Large intestine (tissue), 3 donors: ENCODE measurements around the gene ABCF1. TPM values are rescaled to one million over a fixed set of nuclear protein-coding genes. Genes with fewer than 3 reads are reported as not detected.
A peak's percentile ranks its signal among the peaks of the same experiment; 100 is the strongest.

Experiments used
- DNase-seq, 2 donors: peaks; one replicate each; pipeline versions ENCODE4 v3.0.0 to v3.0.0-alpha.2; 2013
- H3K27ac ChIP-seq: one replicate; pipeline ENCODE4 v1.5.1; 2013; ENCODE audit warnings: low read length
- H3K27me3 ChIP-seq: 2 replicates; pipeline ENCODE4 v1.6.1; 2013; ENCODE audit warnings: low read length; ENCODE audit not compliant: control insufficient read depth, insufficient read depth
- H3K36me3 ChIP-seq: 2 replicates; pipeline ENCODE4 v1.6.1; 2013; ENCODE audit warnings: low read length; ENCODE audit not compliant: control insufficient read depth, insufficient read depth
- H3K4me1 ChIP-seq: one replicate; pipeline ENCODE4 v1.6.1; 2013; ENCODE audit warnings: low read length; ENCODE audit not compliant: control insufficient read depth, insufficient read depth
- H3K4me3 ChIP-seq: one replicate; pipeline ENCODE4 v1.5.1; 2013; ENCODE audit warnings: low read length
- H3K9me3 ChIP-seq: one replicate; pipeline ENCODE4 v1.6.1; 2013; ENCODE audit warnings: mild to moderate bottlenecking, low read depth, low read length, moderate library complexity; ENCODE audit not compliant: control insufficient read depth
- WGBS: methylation state at CpG from one replicate; pipeline ENCODE4 v1.1.5; 2013; ENCODE audit warnings: low lambda C conversion rate; ENCODE audit not compliant: insufficient coverage; 5-methylcytosine and 5-hydroxymethylcytosine counted together
- polyA plus RNA-seq: library from polyadenylated mRNA; unstranded; fragments of 120-200 nt; gene quantifications from one replicate; pipeline ENCODE4 v1.2.1, GENCODE V29; 2013

ABCF1 gene
- polyA plus RNA-seq, 1 donor: 80.3 TPM

- H3K4me3 ChIP-seq: no peak overlapping the region
- no peak for DNase-seq
- peaks cover 50% of the 10 kb centered on the region for H3K36me3 ChIP-seq
- peaks cover 8% of the 10 kb centered on the region for H3K4me1 ChIP-seq
- no peaks in the 10 kb centered on the region for H3K9me3 ChIP-seq
- H3K27me3 ChIP-seq: no peaks in the 10 kb centered on the region
- no peak overlapping the region for H3K27ac ChIP-seq
- WGBS: no CpG with 5 or more reads among the region's 11 CpGs
Measured at GRCh38 chr6:30619561-30619960, 48.3 kb downstream of the ABCF1 start.

- H3K4me3 ChIP-seq: no peak overlapping the region
- H3K36me3 ChIP-seq: peaks cover 68% of the 10 kb centered on the region
- no peak for DNase-seq
- no peaks in the 10 kb centered on the region for H3K9me3 ChIP-seq
- no peaks in the 10 kb centered on the region for H3K27me3 ChIP-seq
- whole genome bisulfite sequencing: no CpG with 5 or more reads among the region's 8 CpGs
- peaks cover 7% of the 10 kb centered on the region for H3K4me1 ChIP-seq
- no peak overlapping the region for H3K27ac ChIP-seq
Measured at GRCh38 chr6:30625511-30625910, 54.3 kb downstream of the ABCF1 start.

- peak within 1 kb of the TSS; percentile 71 for H3K4me3 ChIP-seq
- WGBS: no CpG with 5 or more reads among the region's 36 CpGs
- no peaks in the 10 kb centered on the region for H3K9me3 ChIP-seq
- peaks cover 7% of the 10 kb centered on the region for H3K4me1 ChIP-seq
- peak within 1 kb of the TSS; percentile 96 for H3K27ac ChIP-seq
- peaks cover 69% of the 10 kb centered on the region for H3K36me3 ChIP-seq
- no peaks in the 10 kb centered on the region for H3K27me3 ChIP-seq
- peak; percentile 94 to 96 for DNase-seq
Measured at GRCh38 chr6:30626484-30627366, 55.5 kb downstream of the ABCF1 start, which contains the start of gene ATAT1. Gene ATAT1 (plus strand): TSS chr6:30626874.

- Histone ChIP-seq H3K36me3 (peaks cover 45% of the 10 kb centered on the region), H3K27me3 (no peaks in the 10 kb centered on the region), H3K27ac (no peak overlapping the region), H3K4me1 (peaks cover 3% of the 10 kb centered on the region), H3K9me3 (no peaks in the 10 kb centered on the region), H3K4me3 (no peak overlapping the region)
- peak in 1 of 2 donors; percentile 48 for DNase-seq
- no CpG with 5 or more reads among the region's 3 CpGs for WGBS
Measured at GRCh38 chr6:30635834-30636233, 64.6 kb downstream of the ABCF1 start.

- no peaks in the 10 kb centered on the region for H3K9me3 ChIP-seq
- DNase-seq: no peak
- no CpG with 5 or more reads among the region's 10 CpGs for WGBS
- H3K27ac ChIP-seq: no peak overlapping the region
- H3K27me3 ChIP-seq: no peaks in the 10 kb centered on the region
- no peak overlapping the region for H3K4me3 ChIP-seq
- H3K36me3 ChIP-seq: peaks cover 59% of the 10 kb centered on the region
- H3K4me1 ChIP-seq: peaks cover 5% of the 10 kb centered on the region
Measured at GRCh38 chr6:30640481-30640880, 69.2 kb downstream of the ABCF1 start.

GRCh38 chr6:30641048-30641447 is 69.8 kb downstream of the ABCF1 start:
- no CpG with 5 or more reads among the region's 1 CpG for WGBS
- Histone ChIP-seq H3K4me1 (peaks cover 8% of the 10 kb centered on the region), H3K4me3 (no peak overlapping the region), H3K36me3 (peaks cover 64% of the 10 kb centered on the region), H3K27me3 (no peaks in the 10 kb centered on the region), H3K27ac (no peak overlapping the region), H3K9me3 (no peaks in the 10 kb centered on the region)
- DNase-seq: no peak

Other genes starting within 250 kb of the ABCF1 start
- 10.9 TPM for gene TRIM39, start 244.5 kb upstream of the ABCF1 start, polyA plus RNA-seq
- 64.7 TPM for gene RPP21, start 226.3 kb upstream of the ABCF1 start, polyA plus RNA-seq
- 170 TPM for gene HLA-E, start 81.9 kb upstream of the ABCF1 start, polyA plus RNA-seq
- 54.9 TPM for gene GNL1, start 15.0 kb upstream of the ABCF1 start, polyA plus RNA-seq
- gene PRR3, start 14.1 kb upstream of the ABCF1 start, polyA plus RNA-seq: 18.5 TPM
- 43.6 TPM for gene PPP1R10, start 45.8 kb downstream of the ABCF1 start, polyA plus RNA-seq
- 46.8 TPM for gene MRPS18B, start 46.4 kb downstream of the ABCF1 start, polyA plus RNA-seq
- 36.6 TPM for gene ATAT1, start 55.4 kb downstream of the ABCF1 start, polyA plus RNA-seq
- 34.7 TPM for gene C6orf136, start 75.7 kb downstream of the ABCF1 start, polyA plus RNA-seq
- gene DHX16, start 101.6 kb downstream of the ABCF1 start, polyA plus RNA-seq: 48.5 TPM
- 23.0 TPM for gene PPP1R18, start 115.2 kb downstream of the ABCF1 start, polyA plus RNA-seq
- gene NRM, start 119.5 kb downstream of the ABCF1 start, polyA plus RNA-seq: 16.5 TPM
- 22.5 TPM for gene MDC1, start 145.8 kb downstream of the ABCF1 start, polyA plus RNA-seq
- gene TUBB, start 148.9 kb downstream of the ABCF1 start, polyA plus RNA-seq: 512 TPM
- gene FLOT1, start 171.2 kb downstream of the ABCF1 start, polyA plus RNA-seq: 94.5 TPM
- 24.7 TPM for gene IER3, start 173.1 kb downstream of the ABCF1 start, polyA plus RNA-seq